GM10847 (cell line): ENCODE data around the gene TEX30.

Experiments
- POLR2A ChIP-seq: IDR thresholded peaks from 2 replicates; pipeline ENCODE4 v1.6.1; 2011; ENCODE audit not compliant: insufficient read length; ENCODE audit errors: extremely low read depth

Gene TEX30

GRCh38 chr13:102763741-102764140 lies 9.8 kb downstream of the TEX30 start:
- TF ChIP-seq POLR2A = no peak

- no peak for TF ChIP-seq POLR2A
Measured at GRCh38 chr13:102761071-102761470, 12.5 kb downstream of the TEX30 start.

- no peak for TF ChIP-seq POLR2A
Measured at GRCh38 chr13:102758842-102759241, 14.7 kb downstream of the TEX30 start.

DNA sequence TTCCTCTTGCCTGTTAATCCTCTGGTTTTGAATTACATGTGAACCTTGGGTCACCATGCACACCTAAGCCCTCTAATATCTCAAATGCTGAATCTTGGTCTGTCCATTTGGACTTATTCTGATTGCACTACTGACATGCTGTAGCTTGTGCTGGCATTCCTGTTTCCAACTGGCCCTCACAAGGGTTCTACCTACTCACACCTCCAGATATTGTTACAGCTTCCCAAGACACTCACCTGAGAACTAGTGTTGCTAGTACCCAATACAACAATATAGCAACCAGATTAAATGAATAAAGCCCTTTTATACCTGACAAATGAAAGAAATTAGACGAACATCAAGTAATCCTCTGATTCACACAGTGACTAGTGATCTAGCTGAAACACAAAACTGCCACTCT lies 16.6 kb downstream of the TEX30 start:
- no peak for TF ChIP-seq POLR2A

- TF ChIP-seq POLR2A = no peak
Measured at GRCh38 chr13:102751886-102752285, 21.7 kb downstream of the TEX30 start.

- no peak for TF ChIP-seq POLR2A
Measured at GRCh38 chr13:102742506-102742905, 31.1 kb downstream of the TEX30 start.

DNA sequence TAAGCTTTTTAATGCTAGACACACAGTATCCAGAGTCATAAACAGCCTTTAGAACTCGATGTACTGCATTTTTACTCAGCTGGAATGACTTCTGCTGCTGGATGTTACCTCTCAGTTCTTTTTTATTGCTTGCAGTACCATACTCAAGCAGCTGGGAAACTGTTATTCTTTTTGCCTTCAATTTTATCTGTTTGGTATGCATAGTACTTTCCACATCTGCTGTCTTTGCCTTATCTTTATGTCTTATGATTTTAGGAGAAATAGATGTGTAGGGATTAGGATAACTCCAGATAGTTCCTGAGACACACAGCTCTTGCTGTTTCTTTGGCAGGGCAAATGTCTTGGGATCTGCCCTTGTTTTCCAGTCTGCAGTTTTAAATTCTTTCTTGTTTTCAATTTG lies 31.5 kb downstream of the TEX30 start:
- no peak for TF ChIP-seq POLR2A

DNA sequence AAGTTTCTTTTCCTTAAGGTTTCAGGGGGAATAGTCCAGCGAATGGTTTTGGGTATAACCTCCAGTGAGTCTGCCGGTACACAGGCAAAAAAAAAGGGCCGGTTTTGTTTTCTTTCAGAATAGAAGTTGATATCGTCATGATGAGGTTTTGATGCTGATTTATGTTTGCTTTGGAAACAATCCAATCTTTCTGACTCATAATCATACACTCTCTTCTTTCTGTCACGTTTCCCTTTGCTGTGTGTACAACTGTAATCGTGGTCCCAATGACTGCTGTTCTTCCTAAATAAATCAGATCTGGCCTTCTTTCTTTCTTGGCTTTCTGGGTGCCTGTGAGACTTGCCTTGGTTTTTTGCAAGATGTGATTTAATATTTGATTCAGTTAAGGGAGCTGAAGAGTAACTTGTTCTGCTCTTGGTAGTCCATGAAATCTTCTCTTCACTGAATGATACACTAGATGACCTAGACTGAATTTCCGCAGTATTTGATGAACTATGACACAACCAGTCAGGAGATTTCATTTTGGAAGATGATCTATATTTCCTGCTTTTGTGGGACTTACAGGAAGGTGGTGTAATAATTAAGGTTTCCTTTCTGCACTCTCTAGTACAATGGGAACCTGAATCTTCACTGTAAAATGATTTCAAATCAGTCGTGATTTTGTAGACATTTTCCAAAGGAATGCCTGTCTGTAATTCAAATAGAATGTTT lies 43.9 kb downstream of the TEX30 start:
- no peak for TF ChIP-seq POLR2A

DNA sequence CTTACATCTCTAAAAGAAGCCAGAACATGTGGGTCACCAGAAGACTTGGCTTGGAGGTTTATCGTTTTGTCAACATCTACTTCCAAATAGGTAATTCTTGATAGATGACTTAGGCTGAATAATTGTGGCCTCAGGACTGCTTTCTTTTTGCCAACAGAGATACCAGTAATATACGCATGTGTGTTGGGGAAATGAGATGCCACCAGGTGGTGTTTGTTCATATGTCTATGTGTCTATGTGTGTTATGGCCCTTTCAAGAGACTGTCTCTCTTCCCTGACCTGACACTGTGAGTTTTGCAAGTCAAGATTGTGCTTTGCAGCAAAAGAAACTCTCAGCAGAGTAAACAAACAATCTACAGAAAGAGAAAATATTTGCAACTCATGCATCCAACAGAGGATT lies 47.2 kb downstream of the TEX30 start:
- no peak for TF ChIP-seq POLR2A

- no peak for TF ChIP-seq POLR2A
Measured at GRCh38 chr13:102724923-102725322, 48.7 kb downstream of the TEX30 start.

DNA sequence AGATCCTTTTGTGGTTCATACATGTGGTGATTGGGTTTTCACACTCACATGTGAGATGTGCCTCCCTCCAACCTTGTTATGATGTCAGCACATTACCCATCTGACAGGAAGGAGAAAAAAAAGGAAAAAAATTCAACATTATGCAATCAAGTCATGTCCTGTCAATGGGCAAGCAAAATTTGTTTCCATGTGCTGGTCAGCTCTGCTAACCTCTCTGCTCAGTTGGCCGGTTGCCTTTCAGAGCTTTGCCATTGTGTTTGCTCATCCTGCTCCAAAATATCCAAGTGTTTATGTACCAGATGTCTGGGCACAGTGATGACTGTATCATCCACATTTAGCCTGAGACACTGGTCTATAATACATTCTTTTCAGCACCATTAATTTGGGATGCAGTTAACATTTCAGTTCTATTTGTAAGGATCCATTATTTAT lies 51.8 kb downstream of the TEX30 start:
- no peak for TF ChIP-seq POLR2A

DNA sequence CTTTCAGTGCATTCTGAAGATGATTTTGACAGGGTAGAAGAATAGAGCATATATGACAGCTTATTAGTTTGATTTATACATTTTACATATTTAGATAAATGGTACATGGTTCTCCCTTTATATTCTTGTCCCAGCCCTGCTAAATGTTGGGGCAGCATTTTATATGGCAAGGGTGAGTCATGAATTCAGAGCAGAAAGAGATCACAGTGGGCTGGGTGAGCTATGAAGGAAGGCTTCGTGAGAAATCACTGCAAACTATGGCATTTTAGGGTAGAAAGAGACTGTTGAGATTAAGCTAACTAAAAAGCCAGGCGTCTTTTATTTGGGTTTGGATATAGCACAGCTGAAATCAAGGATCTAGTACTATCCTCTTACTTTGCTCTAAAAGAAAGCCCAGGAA lies 54.8 kb downstream of the TEX30 start:
- TF ChIP-seq POLR2A = no peak
